Measurements from ENCODE around the gene NUDT4. TPM values are rescaled to one million over a fixed set of nuclear protein-coding genes. Genes with fewer than 3 reads are reported as not detected.
"Not testable (repeated sequence)": the region's sequence is repeated elsewhere in the genome, so short reads cannot be mapped to it uniquely, and the experiment has no call there.

NUDT4 gene
- total and polyA plus RNA-seq, 2 of the 13 experiments (the other 11 are each of a cell fraction or from before 2014, with no cell fraction given) = 37.3 to 70.1 TPM

DNA sequence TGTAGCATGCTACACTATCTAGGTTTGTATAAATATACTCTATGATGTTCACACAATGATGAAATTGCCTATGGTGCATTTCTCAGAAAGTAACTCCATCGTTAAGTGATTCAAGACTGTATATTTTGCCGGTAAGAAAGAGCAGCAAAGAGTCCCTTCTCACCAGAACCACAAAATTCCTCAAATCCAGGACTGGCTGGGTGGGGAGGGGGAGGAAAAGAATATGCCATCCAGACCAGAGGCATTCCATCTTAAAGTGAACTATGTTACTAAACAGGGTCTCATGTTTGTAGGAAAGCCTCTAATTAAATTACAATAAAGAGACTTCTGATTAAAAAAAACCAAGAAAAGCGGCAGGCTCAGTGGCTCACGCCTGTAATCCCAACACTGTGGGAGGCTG lies 52.6 kb downstream of the NUDT4 start (continued):
- TF ChIP-seq, protein P1, sequence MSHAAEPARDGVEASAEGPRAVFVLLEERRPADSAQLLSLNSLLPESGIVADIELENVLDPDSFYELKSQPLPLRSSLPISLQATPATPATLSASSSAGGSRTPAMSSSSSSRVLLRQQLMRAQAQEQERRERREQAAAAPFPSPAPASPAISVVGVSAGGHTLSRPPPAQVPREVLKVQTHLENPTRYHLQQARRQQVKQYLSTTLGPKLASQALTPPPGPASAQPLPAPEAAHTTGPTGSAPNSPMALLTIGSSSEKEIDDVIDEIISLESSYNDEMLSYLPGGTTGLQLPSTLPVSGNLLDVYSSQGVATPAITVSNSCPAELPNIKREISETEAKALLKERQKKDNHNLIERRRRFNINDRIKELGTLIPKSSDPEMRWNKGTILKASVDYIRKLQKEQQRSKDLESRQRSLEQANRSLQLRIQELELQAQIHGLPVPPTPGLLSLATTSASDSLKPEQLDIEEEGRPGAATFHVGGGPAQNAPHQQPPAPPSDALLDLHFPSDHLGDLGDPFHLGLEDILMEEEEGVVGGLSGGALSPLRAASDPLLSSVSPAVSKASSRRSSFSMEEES (CRISPR knock-in tag; IDR thresholded peaks at IDR 0.05) = no peak
- TF ChIP-seq ZNF646 (CRISPR knock-in tag; IDR thresholded peaks at IDR 0.05) (no peak), ZNF792 (CRISPR knock-in tag; IDR thresholded peaks at IDR 0.05) (no peak), ZNF574 (CRISPR knock-in tag; IDR thresholded peaks at IDR 0.05) (no peak), ZNF343 (CRISPR knock-in tag; IDR thresholded peaks at IDR 0.05) (no peak)

DNA sequence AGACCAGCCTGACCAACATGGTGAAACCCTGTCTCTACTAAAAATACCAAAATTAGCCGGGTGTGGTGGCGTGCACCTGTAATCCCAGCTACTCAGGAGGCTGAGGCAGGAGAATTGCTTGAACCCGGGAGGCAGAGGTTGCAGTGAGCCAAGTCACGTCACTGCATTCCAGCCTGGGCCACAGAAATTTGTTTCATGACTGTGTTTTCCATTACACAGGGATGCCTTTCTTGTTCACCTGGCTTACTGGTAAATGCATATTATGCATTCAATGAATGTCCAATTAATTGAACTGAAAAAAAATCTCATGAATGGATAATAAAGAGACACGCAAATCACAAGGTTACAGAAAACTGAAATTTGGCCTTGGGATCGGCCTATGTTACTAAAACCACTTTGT lies 54.3 kb downstream of the NUDT4 start:
- H3K27ac ChIP-seq (ENCODE audit: extremely low read length, insufficient read depth, low read length); H3K27me3 ChIP-seq (ENCODE audit: control insufficient read depth in 1 of 2, insufficient read depth in 2 of 2, low read length in 2 of 2); H3K4me2 ChIP-seq (ENCODE audit: low read depth, low read length); ATAC-seq; in situ Hi-C loops (cut with HindIII; ENCODE audit: extremely low pct_ligation_motif_present, low pct_unique_long_range_greater_than_20kb); POLR2A ChIA-PET; H3K9ac ChIP-seq (ENCODE audit: insufficient read depth, low read depth, low read length); FAIRE-seq; H2AFZ ChIP-seq (ENCODE audit: low read length); intact Hi-C loops (cut with micrococcal nuclease; ENCODE audit: unreplicated experiment); H3K36me3 ChIP-seq (replicated peaks in 1 of 2; ENCODE audit: control insufficient read depth in 1 of 2, insufficient read depth in 2 of 2, low read length in 2 of 2); DNase-seq (ENCODE audit: low spot score); H3K4me3 ChIP-seq (replicated peaks in 1 of 3; ENCODE audit: insufficient read depth in 1 of 3, low read depth in 2 of 3, low read length in 3 of 3); H3K9me3 ChIP-seq (ENCODE audit: low read length); BruUV-seq (replicated peaks); CTCF ChIA-PET (ENCODE audit: low intra/inter-chr PET ratio, low total read pairs): not testable (repeated sequence)
- peaks cover 79% of the 10 kb centered on the region for H4K20me1 ChIP-seq (ENCODE audit: insufficient read depth, low read length)
- H3K4me1 ChIP-seq (ENCODE audit: insufficient read depth, low read length) = peaks cover 64% of the 10 kb centered on the region
- WGBS (ENCODE audit: low lambda C conversion rate) = 99% methylated on average over 6 of the region's 6 CpGs
- peaks cover 94% of the 10 kb centered on the region for H3K79me2 ChIP-seq (ENCODE audit: insufficient read depth, low read length)

All from HepG2 (cell line).